HG03571 (cell line): ENCODE data around the gene ARMC12.

Experiments used
- ATAC-seq: cut with Tn5 transposase; IDR thresholded peaks from one replicate; pipeline ENCODE4 v1.9.1; 2021; ENCODE audit not compliant: unreplicated experiment

The ARMC12 gene

DNA sequence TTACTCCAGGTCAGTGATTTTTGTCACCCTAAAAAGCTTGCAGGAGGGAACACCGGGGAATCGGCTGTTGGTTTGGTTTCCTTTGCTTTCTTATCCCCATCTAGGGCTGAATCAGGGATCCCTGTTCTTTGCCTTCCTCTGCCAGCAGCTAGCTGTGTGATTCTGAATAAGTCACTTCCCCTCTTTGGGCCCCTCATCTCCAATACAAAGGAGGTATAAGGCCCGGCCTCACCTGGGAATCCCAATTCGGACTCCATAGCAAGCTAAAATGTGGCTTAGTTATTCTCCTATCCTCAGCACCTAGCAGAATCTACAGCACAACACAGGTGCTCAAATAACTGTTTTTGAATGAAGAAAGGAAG is 18.5 kb upstream of the ARMC12 start:
- ATAC-seq = no peak

DNA sequence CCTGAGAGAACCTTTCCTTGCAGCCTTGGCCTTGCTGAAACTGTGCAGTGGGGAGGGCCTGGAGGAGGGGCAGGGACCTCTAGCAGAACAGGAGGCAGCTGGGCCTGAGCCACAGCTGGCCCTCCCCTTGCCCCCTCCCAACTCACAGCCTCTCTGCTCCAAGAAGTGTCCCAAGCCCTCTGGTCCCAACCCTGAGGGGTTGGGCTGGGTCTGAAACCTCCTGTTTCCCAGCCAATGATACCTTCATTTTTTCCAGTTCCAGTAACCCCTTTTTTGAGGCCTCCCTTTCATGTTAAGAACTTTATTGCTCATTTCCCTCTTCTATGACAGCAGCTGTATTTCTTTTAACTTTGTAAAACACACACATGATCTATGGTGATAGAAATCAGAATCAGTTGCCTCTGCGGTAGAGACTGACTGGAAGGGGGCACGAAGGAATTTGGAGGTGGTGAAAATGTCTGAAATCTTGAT is 17.9 kb upstream of the ARMC12 start:
- no peak for ATAC-seq

DNA sequence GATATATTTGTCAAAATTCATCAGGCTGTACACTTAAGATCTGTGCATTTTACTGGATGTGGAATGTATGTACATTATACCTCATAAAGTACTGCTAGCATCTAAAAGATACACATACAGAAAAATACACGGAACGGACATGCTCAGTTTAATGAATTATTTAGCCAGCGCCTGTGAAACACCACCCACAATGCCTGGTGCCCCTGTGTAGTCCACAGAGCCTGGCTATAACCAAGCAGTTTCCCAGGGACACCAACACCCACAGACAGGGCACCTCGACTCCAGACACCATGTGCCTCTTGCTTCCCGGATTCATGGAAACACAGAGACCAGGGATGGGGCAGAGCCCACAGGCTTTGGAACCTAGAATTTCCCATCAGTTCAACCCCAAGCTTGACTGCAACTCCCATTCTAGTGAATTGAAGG is 17.4 kb upstream of the ARMC12 start:
- ATAC-seq = peak; percentile 28

DNA sequence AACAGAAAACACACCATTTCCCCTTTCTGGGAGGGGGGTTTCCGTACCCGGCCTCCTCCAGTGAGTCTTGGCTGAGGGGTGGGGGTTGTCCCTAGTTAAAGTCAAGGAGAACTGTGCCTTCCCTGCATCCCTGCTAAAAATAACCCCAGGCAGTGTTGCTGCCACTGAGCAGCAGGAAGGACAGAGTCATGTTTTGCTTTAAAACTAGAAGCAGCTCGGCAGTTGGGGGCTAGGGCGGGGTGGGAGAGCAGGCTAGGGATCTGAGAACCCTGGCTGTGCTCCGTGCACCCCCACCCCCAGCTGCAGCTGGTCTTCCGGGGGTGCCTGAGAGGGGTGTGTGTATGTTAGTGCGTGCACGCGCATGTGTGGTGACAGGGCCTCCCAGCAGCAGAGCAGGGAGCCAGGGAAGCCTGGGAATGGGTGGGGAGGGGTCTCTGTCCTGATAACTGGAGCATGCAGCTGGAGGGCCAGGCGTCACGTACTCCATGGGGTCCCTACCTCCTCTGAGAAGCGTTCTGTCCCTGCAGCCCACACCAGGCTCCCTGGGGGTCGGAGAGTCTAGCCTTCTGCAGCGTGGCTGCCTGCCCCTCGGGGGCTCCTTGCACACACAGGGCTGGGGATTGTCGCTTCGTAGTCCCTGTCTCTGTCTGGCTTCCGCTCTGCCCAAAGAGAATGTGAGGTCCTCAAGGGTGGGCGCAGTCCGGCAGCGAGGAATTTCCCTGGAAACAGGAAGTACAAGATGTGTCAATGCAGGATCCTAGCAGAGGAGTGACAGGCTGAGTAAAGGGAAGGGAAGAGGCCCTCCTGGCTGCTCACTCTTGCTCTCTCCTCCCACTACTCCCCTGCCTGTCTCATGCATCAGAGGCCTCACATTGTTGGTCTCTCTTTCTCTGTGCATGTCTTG is 16.8 kb upstream of the ARMC12 start:
- peak; percentile 44 for ATAC-seq

DNA sequence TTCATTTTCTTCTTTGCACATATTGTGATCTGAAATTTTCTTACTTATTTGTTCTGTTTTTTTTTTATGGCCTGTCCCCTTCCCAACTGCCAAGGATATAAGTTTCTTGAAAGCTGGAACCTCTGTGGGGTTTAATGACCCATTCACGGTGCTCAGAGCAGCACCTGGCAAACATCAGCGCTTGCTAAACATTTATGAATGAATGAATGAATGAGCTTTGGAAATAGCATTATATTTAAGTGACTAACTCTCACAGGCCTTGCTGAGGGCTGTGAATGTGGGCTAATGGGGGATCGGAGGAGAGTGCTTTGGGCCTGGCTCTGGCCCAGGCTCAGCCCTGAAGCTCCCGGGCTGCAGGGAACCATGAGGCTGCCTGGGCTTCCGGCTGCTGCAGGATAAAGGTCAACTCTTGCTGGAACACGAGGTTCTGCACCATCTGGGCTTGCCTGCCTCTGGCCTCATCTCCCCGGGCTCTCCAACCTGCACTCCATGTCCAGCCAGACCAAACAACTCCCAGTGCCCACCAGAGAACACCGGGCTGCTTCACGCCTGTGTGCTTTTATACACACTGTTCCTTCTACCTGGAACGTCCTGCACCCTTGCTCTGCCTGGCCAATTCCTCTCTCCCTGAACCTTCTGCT is 14.6 kb upstream of the ARMC12 start:
- ATAC-seq = no peak

DNA sequence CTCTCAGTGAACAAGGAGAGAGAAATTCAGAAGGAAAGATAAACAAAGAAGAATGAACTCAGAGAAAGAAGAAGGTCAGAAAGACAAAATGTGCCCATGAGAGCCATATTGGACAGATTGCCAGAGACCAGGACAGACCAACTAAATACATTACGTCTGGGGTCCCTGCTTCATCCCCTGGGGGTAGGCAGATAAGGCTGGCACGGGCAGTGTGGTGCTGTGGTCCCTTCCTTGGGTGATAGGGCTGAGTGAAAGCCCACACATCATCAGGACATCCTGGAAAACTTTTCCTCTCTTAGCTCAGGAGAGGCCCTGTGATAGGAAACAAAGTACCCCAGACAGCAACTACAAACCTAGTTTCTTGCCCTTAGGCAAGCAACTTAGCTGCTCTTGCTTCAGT is 13.2 kb upstream of the ARMC12 start:
- ATAC-seq = no peak

DNA sequence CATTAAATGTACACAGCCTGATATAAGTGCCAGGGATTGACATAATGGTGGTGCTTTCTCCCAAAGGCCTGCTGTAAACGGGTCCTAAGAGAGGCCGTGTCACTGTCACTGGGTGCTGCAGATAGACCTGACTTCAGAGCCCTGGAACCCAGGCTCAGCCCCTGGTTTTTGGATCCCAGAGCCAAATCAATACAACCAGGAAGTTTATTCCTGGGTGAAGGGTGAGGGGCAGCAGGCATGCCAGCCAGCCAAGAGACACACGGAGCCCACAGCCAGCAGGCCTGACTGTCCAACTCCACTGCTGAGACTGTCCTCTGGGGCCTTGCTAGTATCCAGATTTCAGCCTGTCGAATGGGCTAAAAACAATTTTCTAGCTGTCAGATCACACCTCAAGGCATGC is 12.8 kb upstream of the ARMC12 start:
- no peak for ATAC-seq

DNA sequence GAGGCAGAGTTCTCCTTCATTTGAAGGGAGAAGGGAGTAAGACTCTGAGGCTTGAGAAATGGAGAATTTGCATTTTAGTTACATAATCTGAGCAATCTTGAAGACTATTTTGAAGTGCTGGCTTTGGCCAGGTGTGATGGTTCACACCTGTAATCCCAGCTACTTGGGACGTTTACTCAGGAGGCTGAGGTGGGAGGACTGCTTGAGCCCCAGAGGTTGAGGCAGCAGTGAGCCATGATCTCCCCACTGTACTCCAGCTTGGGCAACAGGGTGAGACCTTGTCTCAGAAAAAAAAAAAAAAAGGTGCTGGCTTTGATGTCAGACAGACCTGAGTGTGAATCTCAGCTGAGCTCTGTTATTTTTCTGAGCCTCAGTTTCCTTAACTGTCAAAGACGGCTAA is 12.4 kb upstream of the ARMC12 start:
- no peak for ATAC-seq

DNA sequence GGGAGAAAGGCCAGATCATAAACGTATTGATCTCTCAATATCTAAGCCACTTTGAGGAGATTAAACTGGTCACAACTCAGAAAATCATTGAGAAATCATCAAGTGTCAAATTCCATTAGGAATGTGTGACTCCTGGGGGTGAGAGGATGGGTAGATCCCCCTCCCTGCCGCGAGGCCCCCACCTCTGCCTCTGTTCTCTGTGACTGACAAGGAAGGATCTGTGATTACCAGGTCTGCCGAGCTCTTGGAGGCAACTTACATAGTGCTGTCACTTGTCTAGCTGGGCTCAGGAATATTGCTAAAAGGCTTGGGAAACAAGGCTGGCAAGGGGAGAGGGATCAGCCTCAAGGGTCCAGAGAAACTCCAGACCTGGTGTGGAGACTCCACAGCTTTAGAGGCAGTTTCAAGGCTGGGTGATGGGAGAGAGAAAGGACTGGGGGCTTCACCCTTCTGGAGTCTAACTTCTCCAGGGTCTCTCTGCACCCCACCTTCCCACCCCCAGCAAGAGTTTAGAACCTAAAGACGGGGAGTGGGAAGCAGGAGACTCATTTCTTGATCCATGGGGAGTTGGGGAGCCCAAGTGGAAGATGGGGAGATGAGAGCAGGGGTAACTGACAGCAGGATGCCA is 11.6 kb upstream of the ARMC12 start:
- ATAC-seq = no peak

DNA sequence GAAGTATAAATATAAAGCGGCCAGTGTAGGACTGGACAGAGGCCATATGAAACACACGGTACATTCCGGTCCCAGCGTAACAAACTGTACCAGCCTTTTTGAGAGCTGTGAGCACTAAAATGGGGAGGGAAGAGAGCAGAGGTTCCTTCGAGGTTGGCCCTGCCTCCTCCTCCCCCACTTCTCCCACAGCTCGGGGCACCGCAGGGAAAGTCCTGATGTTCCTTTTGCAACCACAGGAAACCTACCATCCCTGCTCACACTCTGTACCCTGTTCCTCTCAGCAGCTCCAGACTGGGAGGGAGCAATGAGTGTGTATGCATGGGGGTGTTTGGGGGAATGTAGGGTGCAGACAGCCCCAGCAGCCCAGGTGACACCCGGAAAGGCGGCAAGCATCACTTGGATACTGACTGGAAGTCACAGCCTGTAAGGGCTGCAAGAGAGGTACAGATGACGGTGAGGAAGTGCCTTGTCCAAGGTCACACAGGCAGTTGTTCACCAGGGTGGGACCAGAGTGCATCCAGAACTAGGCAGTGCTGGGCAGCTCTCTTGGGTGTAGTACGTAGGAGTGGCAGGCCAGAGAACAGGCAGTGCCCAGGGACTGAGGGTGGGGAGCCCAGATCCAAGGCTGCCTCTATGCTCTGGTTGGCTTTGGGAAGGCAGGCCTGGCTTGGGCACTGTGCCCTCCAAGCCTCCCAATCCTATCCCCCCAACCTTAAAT is 11.0 kb upstream of the ARMC12 start:
- no peak for ATAC-seq

DNA sequence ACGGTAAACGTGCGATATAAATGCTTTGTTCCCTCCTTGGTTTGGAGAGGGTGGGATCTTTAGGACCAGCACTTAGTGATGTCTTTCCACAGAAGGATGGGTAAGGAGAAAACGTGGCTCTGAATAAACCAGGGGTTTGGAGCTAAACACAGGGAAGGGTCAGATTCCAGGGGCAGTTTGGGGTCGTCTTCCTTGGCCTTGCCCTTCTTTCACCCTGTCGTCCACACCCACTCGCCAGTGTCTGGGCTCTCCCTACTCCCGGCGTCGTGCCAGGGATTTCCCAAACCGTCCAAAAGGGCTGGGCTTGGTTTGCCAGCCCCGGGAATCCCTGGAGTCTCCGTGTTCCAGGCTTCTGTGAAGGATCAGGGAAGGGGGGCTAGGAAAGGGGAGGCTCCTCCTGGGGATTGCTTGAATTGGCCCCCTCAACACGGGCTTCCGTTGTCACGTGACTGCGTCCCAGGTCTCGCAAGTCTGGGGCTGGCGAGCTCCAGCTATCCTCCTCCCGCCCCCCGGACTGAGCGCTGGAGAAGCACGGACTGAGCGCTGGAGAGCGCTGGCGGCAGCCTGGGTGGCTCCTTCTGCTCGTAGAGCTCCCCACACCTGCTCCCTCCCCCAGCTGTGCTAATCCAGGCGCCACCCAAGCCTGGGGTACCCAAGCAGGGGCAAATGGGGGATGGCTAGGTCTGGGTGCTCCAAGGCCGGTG is 9.4 kb upstream of the ARMC12 start:
- ATAC-seq = no peak

DNA sequence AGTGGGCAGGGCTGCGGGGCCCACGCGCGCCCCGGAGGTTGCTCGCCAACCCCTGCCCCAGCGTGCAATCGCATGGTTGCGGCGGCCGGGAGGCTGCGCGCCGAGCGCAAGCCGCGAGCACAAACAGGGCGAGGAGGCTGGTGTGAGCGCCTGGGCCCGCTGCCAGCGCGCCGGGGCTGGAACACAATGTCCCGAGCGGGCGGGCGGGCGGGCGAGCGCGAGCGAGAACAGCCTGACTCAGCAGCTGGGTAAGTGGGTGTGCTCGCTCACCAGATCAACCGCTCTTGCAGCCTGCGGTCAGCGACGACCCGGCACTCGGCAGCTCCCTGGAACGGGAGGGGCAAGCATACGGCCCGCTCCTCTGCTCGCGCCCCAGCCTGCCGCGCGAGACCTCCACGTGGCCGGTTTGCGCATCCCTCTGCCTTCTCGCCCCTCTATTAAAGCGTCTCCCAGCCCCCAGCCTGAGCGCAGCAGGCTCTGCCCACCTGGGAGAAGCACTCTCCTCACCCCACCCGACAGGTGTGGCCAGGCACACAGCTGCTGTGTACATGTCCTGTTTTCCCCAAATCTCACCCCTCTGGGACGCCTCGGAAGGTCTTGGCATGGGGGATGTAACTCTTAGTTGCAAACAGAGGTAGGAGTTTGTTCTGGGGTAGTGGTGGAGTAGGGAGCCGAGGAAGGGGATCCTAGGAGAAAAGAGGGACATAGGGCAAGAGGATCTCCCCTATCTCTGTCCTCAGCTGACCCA is 8.7 kb upstream of the ARMC12 start:
- ATAC-seq = peak; percentile 47

DNA sequence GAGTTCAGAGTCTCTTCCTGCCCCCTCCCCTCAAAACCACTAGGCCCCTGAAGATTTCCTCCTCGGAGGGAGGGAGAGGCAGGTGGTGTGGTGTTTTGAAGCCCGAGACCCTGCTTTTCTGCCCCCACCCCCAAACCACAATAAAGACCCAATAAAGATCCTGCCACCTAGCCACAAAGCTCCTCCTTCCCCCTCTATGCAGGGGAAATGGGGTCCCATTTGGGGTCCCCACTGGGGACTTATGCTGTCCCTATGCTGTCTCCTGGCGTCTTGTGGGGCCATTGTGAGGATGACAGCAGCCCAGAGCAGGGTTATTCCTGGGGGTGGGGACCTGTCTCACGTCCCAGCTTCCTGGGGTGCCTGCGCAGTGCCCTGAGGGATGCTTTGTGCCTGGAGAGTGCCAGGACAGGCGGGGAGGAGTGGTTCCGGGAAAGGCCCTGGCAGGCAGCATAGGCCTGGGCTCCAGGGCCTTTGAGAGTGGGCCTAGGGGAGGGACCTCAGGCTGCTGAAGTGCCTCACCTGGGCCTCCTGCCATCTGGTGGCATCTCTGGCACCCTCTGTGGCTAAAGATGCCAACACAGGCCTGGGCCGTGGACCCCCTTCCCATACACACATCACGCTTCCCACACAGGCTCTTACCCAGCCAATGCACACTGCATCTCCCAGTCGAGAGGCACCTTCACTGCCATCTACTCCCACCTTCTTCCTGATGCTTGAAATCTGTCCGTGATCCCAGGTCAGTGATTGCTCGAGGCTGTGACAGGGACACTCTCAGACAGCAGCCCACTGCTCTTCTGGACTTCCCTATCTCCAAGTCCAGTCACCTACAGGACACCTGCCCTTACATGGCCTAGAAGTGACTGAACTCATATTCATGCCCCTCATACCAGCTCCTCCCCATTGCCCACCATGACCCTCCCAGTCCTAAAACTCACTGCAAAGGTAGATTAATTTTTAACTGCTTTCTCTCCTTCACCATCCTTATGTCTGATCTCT is 7.9 kb upstream of the ARMC12 start:
- ATAC-seq = no peak

DNA sequence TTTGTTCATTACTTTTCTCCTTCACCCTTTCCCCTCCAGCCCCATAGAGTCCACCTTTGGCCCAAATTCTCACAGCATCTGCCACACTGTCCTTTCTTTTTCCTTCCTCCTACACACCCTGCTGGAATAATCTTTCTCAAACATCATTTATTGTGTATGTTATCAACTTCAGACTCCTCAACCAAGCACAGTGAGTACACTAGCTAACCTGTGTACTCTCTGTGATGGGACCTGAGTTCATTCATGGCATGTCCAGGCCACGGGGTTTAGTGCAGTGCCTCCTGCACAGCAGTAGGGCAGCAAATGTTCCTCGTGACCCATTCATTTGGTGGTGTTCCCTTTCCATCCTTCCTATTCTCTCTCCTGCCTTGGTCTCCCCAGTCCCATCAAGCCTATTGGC is 7.1 kb upstream of the ARMC12 start:
- ATAC-seq = no peak

DNA sequence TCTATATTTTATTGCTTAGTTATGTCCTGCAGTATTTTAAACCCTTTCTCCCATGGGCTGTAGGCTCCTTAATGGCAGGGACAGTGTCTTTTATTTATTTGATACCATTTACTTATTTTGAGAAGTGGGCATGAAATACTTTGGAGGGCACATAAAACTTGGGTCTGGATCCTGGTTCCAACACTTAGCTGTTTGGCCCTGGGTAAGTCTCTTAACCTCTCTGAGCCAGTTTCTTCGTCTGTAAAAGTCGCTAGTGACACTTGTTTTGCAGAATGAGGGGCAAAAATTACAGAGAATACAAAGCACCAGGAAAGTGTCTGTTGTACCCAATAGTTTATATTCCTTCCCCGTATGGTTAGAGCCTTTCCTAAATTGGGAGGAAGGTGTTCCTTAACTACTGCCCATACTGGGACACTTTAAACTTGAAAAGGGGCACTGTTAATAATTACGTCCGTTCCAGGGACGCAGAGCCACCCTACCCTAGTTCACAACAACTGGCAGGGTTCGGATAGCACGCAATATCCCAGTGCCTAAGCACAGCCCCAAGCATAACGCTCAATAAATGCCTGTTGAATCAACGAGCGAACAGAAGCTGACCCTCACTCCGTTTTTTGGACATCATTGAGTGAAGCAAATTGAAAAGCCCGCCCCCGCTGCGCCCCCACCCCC is 6.0 kb upstream of the ARMC12 start:
- ATAC-seq = no peak

DNA sequence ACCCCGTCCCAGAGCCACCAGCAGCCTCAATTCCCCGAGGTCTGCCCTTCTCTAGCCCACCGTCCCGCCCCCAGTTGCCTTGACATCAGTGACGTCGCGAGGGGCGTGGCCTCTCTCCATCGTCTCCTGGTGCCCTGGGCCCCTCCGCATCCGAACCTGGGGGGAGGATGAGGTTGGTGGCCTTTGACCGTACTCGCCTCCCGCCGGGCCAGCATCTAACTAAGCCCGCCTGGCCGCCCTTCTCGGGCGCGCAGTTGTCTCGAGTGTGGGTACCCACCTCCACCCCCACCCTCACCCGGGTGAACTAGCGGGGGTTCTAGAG is 5.5 kb upstream of the ARMC12 start:
- ATAC-seq = peak; percentile 42

DNA sequence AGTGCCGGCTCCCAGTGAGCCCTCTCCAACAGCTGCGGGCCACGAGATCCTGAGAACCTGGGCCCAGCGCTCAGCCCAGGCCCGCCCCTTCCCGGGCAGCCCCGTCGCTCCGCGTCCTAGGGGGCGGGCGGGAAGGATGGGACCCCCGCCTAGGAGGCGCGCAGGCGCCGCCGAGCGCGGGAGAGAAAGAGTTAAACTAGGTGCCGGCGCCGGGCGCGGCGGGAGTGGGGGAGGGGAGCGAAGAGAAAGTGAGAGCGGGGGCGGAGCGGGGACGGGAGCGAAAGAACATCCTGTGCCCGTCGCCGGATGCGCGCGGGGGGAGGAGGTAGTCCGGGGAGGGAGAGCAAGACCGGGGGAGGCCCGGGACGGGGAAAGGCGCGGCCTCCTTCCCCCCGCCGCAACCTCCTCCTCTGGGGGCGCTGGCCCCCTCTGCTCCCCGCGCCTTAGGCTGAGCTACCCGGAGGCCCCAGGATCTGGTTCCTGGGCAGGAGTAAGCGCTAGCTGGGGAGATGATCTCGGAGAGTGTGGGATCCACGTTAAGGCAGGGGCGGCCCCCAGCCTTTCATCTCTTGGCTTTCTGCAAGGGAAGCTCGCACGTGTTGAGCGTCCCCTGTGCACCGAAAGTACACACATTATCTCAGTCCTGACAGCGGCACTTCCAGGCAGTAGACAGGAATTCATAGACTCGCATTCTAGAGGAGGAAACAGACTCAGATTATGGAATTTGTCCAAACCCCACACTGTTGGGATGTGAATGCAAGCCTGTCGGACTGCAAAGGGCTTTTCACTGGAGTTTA is 4.9 kb upstream of the ARMC12 start:
- peak; percentile 36 for ATAC-seq

DNA sequence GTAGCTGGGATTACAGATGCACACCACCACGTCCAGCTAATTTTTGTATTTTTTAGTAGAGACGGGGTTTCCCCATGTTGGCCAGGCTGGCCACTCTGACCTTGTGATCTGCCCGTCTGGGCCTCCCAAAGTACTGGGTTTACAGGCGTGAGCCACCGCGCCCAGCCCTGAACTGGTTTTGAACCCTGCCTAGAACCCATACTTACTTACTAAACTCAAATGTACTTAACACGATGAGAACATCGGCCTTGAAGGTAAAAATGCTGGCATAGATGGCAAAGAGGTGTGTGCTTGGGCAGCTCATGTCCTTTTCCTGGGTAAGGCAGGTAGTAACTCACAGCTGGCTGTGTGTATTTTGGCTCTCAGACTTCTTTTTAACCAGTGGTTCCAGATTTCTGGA is 3.2 kb upstream of the ARMC12 start:
- ATAC-seq = no peak
